ENCODE measurements around the gene SRGAP3.

DNA sequence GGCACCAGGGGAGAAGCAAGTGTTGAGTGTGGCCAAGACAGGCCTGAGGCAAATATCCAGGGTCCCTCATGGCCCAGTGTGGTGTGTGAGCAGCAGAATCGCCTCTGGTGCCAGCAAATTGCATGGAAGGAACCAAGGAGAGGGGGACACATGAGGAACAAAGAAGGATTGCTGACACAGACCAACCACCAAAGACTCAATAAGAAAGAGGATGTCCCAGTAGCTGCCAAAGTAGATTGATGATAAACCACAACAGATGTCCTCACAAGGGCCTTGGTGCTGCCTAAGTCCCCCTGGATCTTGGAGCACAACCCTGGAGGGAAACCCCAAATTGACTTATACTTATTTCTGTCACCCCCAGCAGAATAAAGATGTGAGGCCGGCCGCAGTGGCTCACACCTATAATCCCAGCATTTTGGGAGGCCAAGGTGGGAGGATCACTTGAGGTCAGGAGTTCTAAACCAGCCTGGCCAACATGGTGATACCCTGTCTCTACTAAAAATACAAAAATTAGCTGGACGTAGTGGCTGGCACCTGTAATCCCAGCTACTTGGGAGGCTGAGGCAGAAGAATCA is 10.6 kb downstream of the SRGAP3 start:
- TF ChIP-seq CTCF (conservative IDR thresholded peaks at IDR 0.05 in 1 of 2, IDR thresholded peaks at IDR 0.05 in 1 of 2; ENCODE audit: low read depth in 1 of 2, low read length in 2 of 2) (no peak), EZH2 (IDR thresholded peaks at IDR 0.05; ENCODE audit: low read length, missing control alignments) (no peak)
